Activated naive CD4-positive, alpha-beta T cell treated with anti-CD3 and anti-CD28 coated beads, Interleukin-2, amount 50 U/mL, for 72 hours (primary cell): ENCODE measurements around the gene WNT3. TPM values are rescaled to one million over a fixed set of nuclear protein-coding genes. Genes with fewer than 3 reads are reported as not detected.
A peak's percentile ranks its signal among the peaks of the same experiment; 100 is the strongest.
"Not testable (repeated sequence)": the region's sequence is repeated elsewhere in the genome, so short reads cannot be mapped to it uniquely, and the experiment has no call there.

ENCODE experiments used
- ATAC-seq, 2 donors: fragments of 150-1000 bp; cut with Tn5 transposase; 2 replicates each; pipeline ENCODE4 v1.10.0; 2021; ENCODE audit warnings: mild to moderate bottlenecking in 2 of 2, moderate library complexity in 2 of 2
- DNase-seq, 2 donors: peaks; one replicate each; pipeline ENCODE4 v3.0.0; 2021 to 2022; ENCODE audit warnings: low spot score in 2 of 2
- H3K27ac Mint-ChIP-seq, 2 donors: one replicate each; pipeline ENCODE4 v1.8.0; 2022; ENCODE audit warnings: mild to moderate bottlenecking in 2 of 2, mixed read lengths in 2 of 2
- H3K36me3 Mint-ChIP-seq, 2 donors: one replicate each; pipeline ENCODE4 v1.8.0; 2022; ENCODE audit warnings: mixed read lengths in 2 of 2
- H3K9me3 Mint-ChIP-seq, 2 donors: one replicate each; pipeline ENCODE4 v1.8.0; 2022; ENCODE audit warnings: mixed read lengths in 2 of 2
- total RNA-seq, 2 donors: library from RNA; stranded (reverse); gene quantifications; one replicate each; pipeline ENCODE4 v1.2.3, GENCODE V29; 2022

The WNT3 gene
- total RNA-seq, 2 donors from 2014 or later = 0.16 TPM; not detected in 1

- Mint-ChIP-seq H3K9me3 (no peaks in the 10 kb centered on the region), H3K36me3 (no peaks in the 10 kb centered on the region), H3K27ac (no peak overlapping the region)
- ATAC-seq = no peak
- no peak for DNase-seq
These were observed 51.7 kb downstream of the WNT3 start for GRCh38 chr17:46766493-46767491.

GRCh38 chr17:46765453-46765852 lies 53.0 kb downstream of the WNT3 start:
- Mint-ChIP-seq H3K27ac (no peak overlapping the region), H3K36me3 (no peaks in the 10 kb centered on the region), H3K9me3 (no peaks in the 10 kb centered on the region)
- ATAC-seq = no peak
- DNase-seq = no peak

- Mint-ChIP-seq H3K27ac (no peak overlapping the region), H3K9me3 (no peaks in the 10 kb centered on the region), H3K36me3 (no peaks in the 10 kb centered on the region)
- DNase-seq (no peak), ATAC-seq (no peak)
These were observed 53.6 kb downstream of the WNT3 start for GRCh38 chr17:46764709-46765401.

- DNase-seq (no peak), ATAC-seq (no peak)
- Mint-ChIP-seq H3K9me3 (no peaks in the 10 kb centered on the region), H3K27ac (no peak overlapping the region), H3K36me3 (no peaks in the 10 kb centered on the region)
These were observed 54.3 kb downstream of the WNT3 start for GRCh38 chr17:46764000-46764708.

- Mint-ChIP-seq H3K27ac (no peak overlapping the region), H3K36me3 (no peaks in the 10 kb centered on the region), H3K9me3 (no peaks in the 10 kb centered on the region)
- ATAC-seq = no peak
- DNase-seq = no peak
These were observed 55.1 kb downstream of the WNT3 start for GRCh38 chr17:46763416-46763815.

- H3K9me3 Mint-ChIP-seq = no peaks in the 10 kb centered on the region
- H3K36me3 Mint-ChIP-seq = peaks cover 0 to 7% of the 10 kb centered on the region in 2 donors
- DNase-seq = no peak
These were observed 59.4 kb downstream of the WNT3 start for GRCh38 chr17:46759141-46759540.

GRCh38 chr17:46758614-46759013 lies 59.9 kb downstream of the WNT3 start:
- Mint-ChIP-seq H3K9me3 (no peaks in the 10 kb centered on the region), H3K36me3 (peaks cover 0 to 7% of the 10 kb centered on the region in 2 donors), H3K27ac (no peak overlapping the region)
- DNase-seq (no peak), ATAC-seq (no peak)

More at GRCh38 chr17:46759141-46759540, 59.4 kb downstream of the WNT3 start:
- no peak for ATAC-seq
- H3K27ac Mint-ChIP-seq = no peak overlapping the region

- not testable (repeated sequence) for H3K9me3 Mint-ChIP-seq, ATAC-seq, H3K27ac Mint-ChIP-seq, DNase-seq, H3K36me3 Mint-ChIP-seq
These were observed 60.9 kb downstream of the WNT3 start for GRCh38 chr17:46757588-46757987.

- no peak overlapping the region for H3K27ac Mint-ChIP-seq
- no peak for DNase-seq
- no peak for ATAC-seq
- H3K36me3 Mint-ChIP-seq = peaks cover 0 to 7% of the 10 kb centered on the region in 2 donors
- no peaks in the 10 kb centered on the region for H3K9me3 Mint-ChIP-seq
These were observed 61.6 kb downstream of the WNT3 start for GRCh38 chr17:46756861-46757260.

- Mint-ChIP-seq H3K36me3 (peaks cover 0 to 7% of the 10 kb centered on the region in 2 donors), H3K27ac (no peak overlapping the region), H3K9me3 (no peaks in the 10 kb centered on the region)
- DNase-seq (no peak), ATAC-seq (no peak)
These were observed 62.3 kb downstream of the WNT3 start for GRCh38 chr17:46756081-46756735.

GRCh38 chr17:46753776-46754175 lies 64.7 kb downstream of the WNT3 start:
- no peaks in the 10 kb centered on the region for H3K9me3 Mint-ChIP-seq
- ATAC-seq = no peak
- peaks cover 0 to 7% of the 10 kb centered on the region in 2 donors for H3K36me3 Mint-ChIP-seq
- no peak overlapping the region for H3K27ac Mint-ChIP-seq
- DNase-seq = no peak

- Mint-ChIP-seq H3K27ac (no peak overlapping the region), H3K9me3 (no peaks in the 10 kb centered on the region), H3K36me3 (peaks cover 0 to 7% of the 10 kb centered on the region in 2 donors)
- DNase-seq = no peak
- no peak for ATAC-seq
These were observed 67.1 kb downstream of the WNT3 start for GRCh38 chr17:46751425-46751824.

- no peaks in the 10 kb centered on the region for H3K9me3 Mint-ChIP-seq
- DNase-seq (no peak), ATAC-seq (no peak)
- no peak overlapping the region for H3K27ac Mint-ChIP-seq
- H3K36me3 Mint-ChIP-seq = no peaks in the 10 kb centered on the region
These were observed 73.1 kb downstream of the WNT3 start for GRCh38 chr17:46745376-46745775.

GRCh38 chr17:46744441-46744840 lies 74.1 kb downstream of the WNT3 start:
- DNase-seq = no peak
- Mint-ChIP-seq H3K27ac (no peak overlapping the region), H3K9me3 (no peaks in the 10 kb centered on the region), H3K36me3 (no peaks in the 10 kb centered on the region)
- no peak for ATAC-seq

- no peaks in the 10 kb centered on the region for H3K9me3 Mint-ChIP-seq
- DNase-seq = peak in 1 of 2 donors; percentile 10
- no peaks in the 10 kb centered on the region for H3K36me3 Mint-ChIP-seq
- ATAC-seq = peak; percentile 18 to 62
- no peak overlapping the region for H3K27ac Mint-ChIP-seq
These were observed 75.8 kb downstream of the WNT3 start for GRCh38 chr17:46742565-46743270.
